Calu3 (cell line): ENCODE results near the gene CTXND1. TPM values are rescaled to one million over a fixed set of nuclear protein-coding genes. Genes with fewer than 3 reads are reported as not detected.

Experiments used
- BruUV-seq: library from RNA; stranded (reverse); fragments of 400-500 nt; replicated peaks from 2 replicates; lab custom pipeline; 2021; lab: Mats Ljungman, UMichigan
- CTCF ChIA-PET: fragments of 300-600 bp; sonication (Branson Sonifier 250); formaldehyde crosslinking; loops from one replicate; lab custom pipeline; 2022; ENCODE audit warnings: antibody characterized with exemption; lab: Charles Lee
- DNase-seq: peaks from one replicate; pipeline ENCODE4 v3.0.0; 2022
- H3K27ac Mint-ChIP-seq: one replicate; pipeline ENCODE4 v1.8.0; 2022; ENCODE audit warnings: mixed read lengths; ENCODE audit not compliant: unreplicated experiment
- H3K27me3 Mint-ChIP-seq: one replicate; pipeline ENCODE4 v1.8.0; 2022; ENCODE audit warnings: mixed read lengths; ENCODE audit not compliant: unreplicated experiment
- H3K36me3 Mint-ChIP-seq: one replicate; pipeline ENCODE4 v1.8.0; 2022; ENCODE audit warnings: mild to moderate bottlenecking, moderate library complexity, mixed read lengths; ENCODE audit not compliant: insufficient read depth, unreplicated experiment
- H3K4me1 Mint-ChIP-seq: one replicate; pipeline ENCODE4 v1.8.0; 2022; ENCODE audit warnings: mild to moderate bottlenecking, low read depth, mixed read lengths; ENCODE audit not compliant: unreplicated experiment
- H3K4me3 Mint-ChIP-seq: one replicate; pipeline ENCODE4 v1.8.0; 2022; ENCODE audit warnings: mild to moderate bottlenecking, low read depth, moderate library complexity, mixed read lengths; ENCODE audit not compliant: unreplicated experiment
- H3K9me3 Mint-ChIP-seq: one replicate; pipeline ENCODE4 v1.8.0; 2022; ENCODE audit warnings: low read depth, mixed read lengths; ENCODE audit not compliant: unreplicated experiment
- intact Hi-C: fragments of 100-400 bp; cut with micrococcal nuclease; formaldehyde crosslinking; loops from one replicate; pipeline ENCODE4 v1.10.0; 2022; ENCODE audit not compliant: unreplicated experiment
- total RNA-seq: library from RNA; stranded (reverse); gene quantifications from 2 replicates; pipeline ENCODE4 v1.2.3, GENCODE V29; 2022
- TF ChIP-seq, protein P1 (sequence below): fragments of 200-600 bp; IDR thresholded peaks from one replicate; pipeline ENCODE4 v1.8.0; 2022; ENCODE audit warnings: antibody characterized with exemption; ENCODE audit not compliant: unreplicated experiment

CTXND1 gene
- total RNA-seq, 1 experiment from 2014 or later, result not detected

DNA sequence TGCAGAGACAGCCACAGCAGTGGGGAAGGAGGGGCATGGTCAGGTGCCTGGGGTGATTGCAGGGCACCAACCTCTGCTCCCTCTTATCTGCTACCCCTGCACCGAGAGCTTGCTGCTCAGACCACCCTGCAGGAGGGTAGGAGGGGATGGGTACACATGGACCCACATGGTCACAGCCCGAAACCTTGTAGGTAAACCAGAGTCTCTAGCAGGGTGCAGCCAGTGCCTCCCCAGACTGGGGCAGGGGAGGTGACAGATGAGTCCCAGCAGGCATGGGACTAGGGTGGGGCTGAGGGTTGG, 50.0 kb downstream of the CTXND1 start:
- Mint-ChIP-seq H3K4me1 (no peaks in the 10 kb centered on the region), H3K9me3 (no peaks in the 10 kb centered on the region), H3K36me3 (no peaks in the 10 kb centered on the region), H3K27ac (no peak overlapping the region), H3K4me3 (no peak overlapping the region), H3K27me3 (peaks cover 61% of the 10 kb centered on the region)
- CTCF ChIA-PET, result no interaction called here
- no peak for DNase-seq
- TF ChIP-seq, protein P1, sequence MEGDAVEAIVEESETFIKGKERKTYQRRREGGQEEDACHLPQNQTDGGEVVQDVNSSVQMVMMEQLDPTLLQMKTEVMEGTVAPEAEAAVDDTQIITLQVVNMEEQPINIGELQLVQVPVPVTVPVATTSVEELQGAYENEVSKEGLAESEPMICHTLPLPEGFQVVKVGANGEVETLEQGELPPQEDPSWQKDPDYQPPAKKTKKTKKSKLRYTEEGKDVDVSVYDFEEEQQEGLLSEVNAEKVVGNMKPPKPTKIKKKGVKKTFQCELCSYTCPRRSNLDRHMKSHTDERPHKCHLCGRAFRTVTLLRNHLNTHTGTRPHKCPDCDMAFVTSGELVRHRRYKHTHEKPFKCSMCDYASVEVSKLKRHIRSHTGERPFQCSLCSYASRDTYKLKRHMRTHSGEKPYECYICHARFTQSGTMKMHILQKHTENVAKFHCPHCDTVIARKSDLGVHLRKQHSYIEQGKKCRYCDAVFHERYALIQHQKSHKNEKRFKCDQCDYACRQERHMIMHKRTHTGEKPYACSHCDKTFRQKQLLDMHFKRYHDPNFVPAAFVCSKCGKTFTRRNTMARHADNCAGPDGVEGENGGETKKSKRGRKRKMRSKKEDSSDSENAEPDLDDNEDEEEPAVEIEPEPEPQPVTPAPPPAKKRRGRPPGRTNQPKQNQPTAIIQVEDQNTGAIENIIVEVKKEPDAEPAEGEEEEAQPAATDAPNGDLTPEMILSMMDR, result no peak
- no TSS peak for BruUV-seq
- intact Hi-C loops, result no loop called here

DNA sequence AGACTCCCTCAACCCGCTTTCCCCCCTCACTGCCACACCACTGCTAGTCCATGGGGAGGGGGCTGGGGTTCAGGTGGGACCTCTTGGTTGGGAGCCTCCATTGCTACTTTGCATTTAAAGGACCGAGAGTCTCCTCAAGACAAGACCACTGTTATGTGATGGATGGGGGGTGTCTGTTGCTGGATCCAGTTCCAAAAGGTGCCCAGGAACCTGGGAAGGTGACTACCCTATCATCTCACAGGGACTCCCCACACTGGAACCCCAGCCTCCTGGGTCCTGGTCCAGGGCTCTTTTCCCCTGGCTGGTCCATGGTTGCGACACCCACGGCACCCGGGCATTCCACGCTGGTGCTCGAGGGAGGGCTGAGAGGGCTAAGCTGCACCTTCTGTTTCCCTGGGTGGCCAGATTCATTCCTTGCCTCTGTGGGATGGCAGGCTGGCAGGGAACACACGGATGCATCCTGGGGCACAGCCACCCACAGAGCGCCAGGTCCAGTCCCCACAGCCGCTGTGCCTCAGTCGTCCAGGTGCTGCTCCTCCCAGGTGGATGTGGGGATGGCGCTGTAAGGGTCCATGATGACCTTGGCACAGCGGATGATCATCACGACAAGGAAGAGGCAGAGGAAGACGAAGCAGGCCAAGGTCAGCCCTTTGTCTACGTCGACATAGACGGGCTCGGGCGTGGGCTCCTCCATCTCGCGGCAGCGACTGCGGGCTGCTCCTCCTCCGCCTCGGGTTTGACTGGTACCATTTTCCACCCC, 50.6 kb downstream of the CTXND1 start:
- DNase-seq, result no peak
- CTCF ChIA-PET, result no interaction called here
- H3K36me3 Mint-ChIP-seq, result no peaks in the 10 kb centered on the region
- H3K4me1 Mint-ChIP-seq, result no peaks in the 10 kb centered on the region
- intact Hi-C loops, result no loop called here
- H3K27me3 Mint-ChIP-seq, result peaks cover 55% of the 10 kb centered on the region
- H3K9me3 Mint-ChIP-seq, result no peaks in the 10 kb centered on the region
- TF ChIP-seq, protein P1, result no peak
- no TSS peak for BruUV-seq
- H3K27ac Mint-ChIP-seq, result no peak overlapping the region
- no peak overlapping the region for H3K4me3 Mint-ChIP-seq

DNA sequence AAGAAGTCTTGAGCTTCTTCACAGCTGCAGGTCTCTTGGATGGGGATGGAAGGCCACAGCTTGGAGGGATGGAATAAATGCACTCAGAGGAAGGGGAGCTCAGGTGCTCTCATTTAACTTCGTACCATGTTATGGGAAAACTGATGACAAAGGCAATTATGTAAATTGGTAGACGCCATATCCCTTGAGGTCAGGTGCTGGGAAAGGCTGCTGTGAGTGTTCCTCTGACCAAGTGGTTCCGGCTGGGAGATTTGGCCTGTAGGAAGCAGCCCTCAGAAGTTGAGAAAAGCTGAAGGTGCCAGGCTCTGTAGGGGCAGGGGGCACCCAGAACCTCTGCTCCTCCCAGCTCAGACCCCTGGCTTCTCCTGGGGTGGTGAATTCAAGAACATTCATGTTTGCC, 52.1 kb downstream of the CTXND1 start:
- Mint-ChIP-seq H3K36me3 (no peaks in the 10 kb centered on the region), H3K27me3 (peaks cover 40% of the 10 kb centered on the region), H3K4me3 (no peak overlapping the region), H3K4me1 (no peaks in the 10 kb centered on the region), H3K9me3 (no peaks in the 10 kb centered on the region), H3K27ac (no peak overlapping the region)
- no peak for DNase-seq
- TF ChIP-seq, protein P1, result no peak
- intact Hi-C loops, result no loop called here
- CTCF ChIA-PET, result no interaction called here
- no TSS peak for BruUV-seq

DNA sequence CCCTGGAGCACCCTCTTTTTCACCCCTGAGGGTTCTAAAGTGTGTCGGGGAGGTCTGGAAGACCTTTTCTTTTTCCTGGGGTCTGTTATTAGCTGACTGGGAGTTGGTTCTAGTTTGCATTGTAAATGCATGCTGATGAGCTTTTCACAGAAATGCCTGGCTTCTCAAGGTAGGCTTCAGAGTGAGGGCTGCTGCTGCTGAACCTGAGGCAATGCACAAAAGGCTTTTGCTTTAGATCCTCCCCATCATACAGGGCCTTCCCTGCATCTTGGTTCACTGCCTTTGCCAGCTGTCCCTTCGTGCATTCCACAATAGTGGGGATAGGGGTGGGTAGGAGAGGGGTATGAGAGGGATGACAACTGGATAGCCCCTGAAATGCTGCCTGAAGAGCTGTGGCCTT, 52.6 kb downstream of the CTXND1 start:
- H3K27me3 Mint-ChIP-seq, result peaks cover 36% of the 10 kb centered on the region
- CTCF ChIA-PET, result no interaction called here
- intact Hi-C loops, result no loop called here
- TF ChIP-seq, protein P1, result no peak
- BruUV-seq, result no TSS peak
- no peak for DNase-seq
- no peaks in the 10 kb centered on the region for H3K4me1 Mint-ChIP-seq
- no peak overlapping the region for H3K27ac Mint-ChIP-seq
- H3K4me3 Mint-ChIP-seq, result no peak overlapping the region
- no peaks in the 10 kb centered on the region for H3K36me3 Mint-ChIP-seq
- no peaks in the 10 kb centered on the region for H3K9me3 Mint-ChIP-seq
